Thyroid gland (tissue), 4 donors: ENCODE measurements around the gene PCBP3. TPM values are rescaled to one million over a fixed set of nuclear protein-coding genes. Genes with fewer than 3 reads are reported as not detected.

ENCODE experiments used
- DNase-seq, 2 donors: peaks; one replicate each; pipeline ENCODE4 v3.0.0-alpha.2; 2019
- H3K27ac ChIP-seq, 3 donors: fragments of 200-600 bp; sonication (generic); 1 replicate in 2 of 3; 2 replicates in 1 of 3; pipeline ENCODE4 v1.5.1; 2016 to 2019; ENCODE audit warnings: mild to moderate bottlenecking in 1 of 3, moderate library complexity in 1 of 3
- H3K27me3 ChIP-seq: fragments of 200-600 bp; sonication (generic); one replicate; pipeline ENCODE4 v1.5.1; 2019
- H3K36me3 ChIP-seq, 2 donors: fragments of 200-600 bp; sonication (generic); one replicate each; pipeline ENCODE4 v1.5.1; 2016 to 2019
- H3K4me1 ChIP-seq, 2 donors: fragments of 200-600 bp; sonication (generic); one replicate each; pipeline ENCODE4 v1.5.1; 2017 to 2019
- H3K4me3 ChIP-seq, 3 donors: fragments of 200-600 bp; sonication (generic); replicated peaks in 1 of 3; 1 replicate in 2 of 3; 2 replicates in 1 of 3; pipeline ENCODE4 v1.5.1; 2016; ENCODE audit warnings: mild to moderate bottlenecking in 1 of 3
- H3K9me3 ChIP-seq: fragments of 200-600 bp; sonication (generic); one replicate; pipeline ENCODE4 v1.5.1; 2017
- CTCF ChIP-seq, 6 experiments: fragments of 200-600 bp in 3 of 6; fragments of 450-650 bp in 3 of 6; sonication (generic) in 3 of 6; IDR thresholded peaks; one replicate each; pipeline ENCODE4 v1.5.1; 2016 to 2019; ENCODE audit warnings: antibody characterized with exemption in 6 of 6, mild to moderate bottlenecking in 2 of 6, inconsistent platforms in 1 of 6, moderate library complexity in 1 of 6
- POLR2A ChIP-seq, 2 donors: fragments of 450-650 bp; IDR thresholded peaks; one replicate each; pipeline ENCODE4 v1.6.1; 2017; ENCODE audit warnings: antibody characterized with exemption in 2 of 2, mild to moderate bottlenecking in 2 of 2, moderate library complexity in 1 of 2
- WGBS, 2 donors: methylation state at CpG; one replicate each; pipeline ENCODE4 v1.1.5; 2017; 5-methylcytosine and 5-hydroxymethylcytosine counted together
- intact Hi-C: fragments of 100-400 bp; cut with DNase I; formaldehyde crosslinking; loops from one replicate; pipeline ENCODE4 v1.15.1; 2023
- total RNA-seq, 4 donors: library from RNA; depleted of rRNA; stranded (reverse); fragments of >200 nt; gene quantifications; one replicate each; pipeline ENCODE4 v1.2.3, GENCODE V29; 2016

PCBP3 gene
- total RNA-seq, 4 donors from 2014 or later, result 0.33 to 0.98 (median 0.54) TPM; not detected in 1

GRCh38 chr21:45984584-45985095 is 341.1 kb downstream of the PCBP3 start:
- Histone ChIP-seq H3K36me3 (peaks cover 9 to 23% of the 10 kb centered on the region in 2 donors), H3K9me3 (no peaks in the 10 kb centered on the region), H3K27me3 (no peaks in the 10 kb centered on the region), H3K4me3 (no peak overlapping the region), H3K27ac (no peak overlapping the region), H3K4me1 (peaks cover 9 to 14% of the 10 kb centered on the region in 2 donors)
- WGBS, 2 donors, result 93 to 96% methylated on average over 3 of the region's 3 CpGs
- DNase-seq, result no peak
- no peak for TF ChIP-seq CTCF (IDR thresholded peaks at IDR 0.05)
- TF ChIP-seq POLR2A (IDR thresholded peaks at IDR 0.05), result no peak
- intact Hi-C loops, result loop anchor here (10.0 kb wide), 1 partner anchor 200 kb away; the partner anchor contains the start of gene SPATC1L

- intact Hi-C loops, result loop anchor here (10.0 kb wide), 1 partner anchor 199 kb away; the partner anchor contains the start of gene SPATC1L
- Histone ChIP-seq H3K27ac (no peak overlapping the region), H3K27me3 (no peaks in the 10 kb centered on the region), H3K4me3 (no peak overlapping the region), H3K4me1 (peaks cover 9 to 14% of the 10 kb centered on the region in 2 donors), H3K9me3 (no peaks in the 10 kb centered on the region), H3K36me3 (peaks cover 9 to 25% of the 10 kb centered on the region in 2 donors)
- TF ChIP-seq POLR2A (IDR thresholded peaks at IDR 0.05) (no peak), CTCF (IDR thresholded peaks at IDR 0.05) (no peak)
- 92 to 95% methylated on average over 26 to 30 of the region's 37 CpGs for WGBS, 2 donors
- no peak for DNase-seq
These were observed 342.2 kb downstream of the PCBP3 start for GRCh38 chr21:45985471-45986315.

GRCh38 chr21:45986316-45987051 is 343.0 kb downstream of the PCBP3 start:
- TF ChIP-seq CTCF (IDR thresholded peaks at IDR 0.05), result no peak
- no peak for TF ChIP-seq POLR2A (IDR thresholded peaks at IDR 0.05)
- Histone ChIP-seq H3K4me1 (peaks cover 9 to 14% of the 10 kb centered on the region in 2 donors), H3K36me3 (peaks cover 9 to 25% of the 10 kb centered on the region in 2 donors), H3K9me3 (no peaks in the 10 kb centered on the region), H3K27ac (no peak overlapping the region), H3K27me3 (no peaks in the 10 kb centered on the region), H3K4me3 (no peak overlapping the region)
- 93 to 96% methylated on average over 22 to 31 of the region's 36 CpGs for WGBS, 2 donors
- DNase-seq, result no peak
- intact Hi-C loops, result loop anchor here (10.0 kb wide), 1 partner anchor 198 kb away; the partner anchor contains the start of gene SPATC1L

GRCh38 chr21:45987121-45987711 is 343.7 kb downstream of the PCBP3 start:
- Histone ChIP-seq H3K4me3 (no peak overlapping the region), H3K27me3 (no peaks in the 10 kb centered on the region), H3K9me3 (no peaks in the 10 kb centered on the region), H3K27ac (no peak overlapping the region), H3K4me1 (peaks cover 7 to 14% of the 10 kb centered on the region in 2 donors), H3K36me3 (peaks cover 9 to 25% of the 10 kb centered on the region in 2 donors)
- 95 to 97% methylated on average over 21 to 27 of the region's 29 CpGs for WGBS, 2 donors
- intact Hi-C loops, result loop anchor here (10.0 kb wide), 1 partner anchor 198 kb away; the partner anchor contains the start of gene SPATC1L
- TF ChIP-seq CTCF (IDR thresholded peaks at IDR 0.05) (no peak), POLR2A (IDR thresholded peaks at IDR 0.05) (no peak)
- DNase-seq, result no peak
